HepG2 (cell line): ENCODE data around the gene ADGRL2.

Source experiments
- ELF4 ChIP-seq: sonication (generic); formaldehyde crosslinking; IDR thresholded peaks from 2 replicates; pipeline ENCODE4 v1.5.0; 2020; ENCODE audit warnings: missing genetic modification reagents, mild to moderate bottlenecking, moderate library complexity, borderline replicate concordance
- EP300 ChIP-seq, 3 experiments: sonication (generic) in 1 of 3; formaldehyde crosslinking in 1 of 3; IDR thresholded peaks; 2 replicates each; pipeline versions ENCODE4 v1.5.1 to v1.6.1; 2011 to 2020; ENCODE audit warnings: low read depth in 2 of 3, low read length in 2 of 3, borderline replicate concordance in 1 of 3, improper control_type of control experiment in 1 of 3, mild to moderate bottlenecking in 1 of 3, missing genetic modification reagents in 1 of 3, moderate library complexity in 1 of 3
- EZH2 ChIP-seq: conservative IDR thresholded peaks from 2 replicates; pipeline ENCODE4 v1.6.1; 2012; ENCODE audit warnings: mild to moderate bottlenecking, low read depth, low read length, moderate library complexity
- MYNN ChIP-seq: sonication (generic); formaldehyde crosslinking; IDR thresholded peaks from 2 replicates; pipeline ENCODE4 v1.4.0; 2020; ENCODE audit warnings: mild to moderate bottlenecking, low read depth, missing genetic modification reagents
- ZNF850 ChIP-seq: sonication (generic); formaldehyde crosslinking; conservative IDR thresholded peaks from 2 replicates; pipeline ENCODE4 v1.9.0; 2021; ENCODE audit warnings: mild to moderate bottlenecking, missing genetic modification reagents
- TF ChIP-seq, protein P1 (sequence below): sonication (generic); formaldehyde crosslinking; IDR thresholded peaks from 2 replicates; pipeline ENCODE4 v1.4.0; 2020; ENCODE audit warnings: missing genetic modification reagents
- TF ChIP-seq, protein P2 (sequence below): sonication (generic); formaldehyde crosslinking; IDR thresholded peaks from 2 replicates; pipeline ENCODE4 v1.8.0; 2022; ENCODE audit warnings: low read depth, missing genetic modification reagents

DNA sequence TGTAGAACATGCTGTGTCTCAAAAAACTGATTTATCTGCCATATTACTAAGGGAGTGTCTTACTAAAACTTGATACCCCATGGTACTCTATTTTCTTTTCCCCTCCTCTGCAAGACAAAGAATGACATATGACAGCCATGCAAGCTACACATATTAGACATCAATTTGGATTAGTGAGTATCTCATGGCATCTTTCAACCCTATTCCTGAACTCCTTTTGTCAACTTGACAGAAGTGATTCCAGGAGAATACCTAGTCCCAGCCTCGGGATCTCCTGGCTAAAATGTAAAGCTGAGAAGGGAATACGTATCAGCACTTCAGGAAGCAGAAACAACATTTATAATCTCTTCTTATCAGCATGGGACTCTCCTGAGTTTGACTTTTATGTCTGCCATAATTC is 43.7 kb downstream of the ADGRL2 start:
- TF ChIP-seq, protein P1, sequence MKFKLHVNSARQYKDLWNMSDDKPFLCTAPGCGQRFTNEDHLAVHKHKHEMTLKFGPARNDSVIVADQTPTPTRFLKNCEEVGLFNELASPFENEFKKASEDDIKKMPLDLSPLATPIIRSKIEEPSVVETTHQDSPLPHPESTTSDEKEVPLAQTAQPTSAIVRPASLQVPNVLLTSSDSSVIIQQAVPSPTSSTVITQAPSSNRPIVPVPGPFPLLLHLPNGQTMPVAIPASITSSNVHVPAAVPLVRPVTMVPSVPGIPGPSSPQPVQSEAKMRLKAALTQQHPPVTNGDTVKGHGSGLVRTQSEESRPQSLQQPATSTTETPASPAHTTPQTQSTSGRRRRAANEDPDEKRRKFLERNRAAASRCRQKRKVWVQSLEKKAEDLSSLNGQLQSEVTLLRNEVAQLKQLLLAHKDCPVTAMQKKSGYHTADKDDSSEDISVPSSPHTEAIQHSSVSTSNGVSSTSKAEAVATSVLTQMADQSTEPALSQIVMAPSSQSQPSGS (CRISPR knock-in tag) = no peak
- TF ChIP-seq ELF4 (CRISPR knock-in tag) (no peak), MYNN (CRISPR knock-in tag) (no peak), ZNF850 (CRISPR knock-in tag) (no peak), EP300 (IDR thresholded peaks at IDR 0.05; ENCODE audit: low read depth in 2 of 2, low read length in 2 of 2) (no peak), EP300 (CRISPR knock-in tag; IDR thresholded peaks at IDR 0.05; ENCODE audit: borderline replicate concordance) (no peak), EZH2 (no peak)
- TF ChIP-seq, protein P2, sequence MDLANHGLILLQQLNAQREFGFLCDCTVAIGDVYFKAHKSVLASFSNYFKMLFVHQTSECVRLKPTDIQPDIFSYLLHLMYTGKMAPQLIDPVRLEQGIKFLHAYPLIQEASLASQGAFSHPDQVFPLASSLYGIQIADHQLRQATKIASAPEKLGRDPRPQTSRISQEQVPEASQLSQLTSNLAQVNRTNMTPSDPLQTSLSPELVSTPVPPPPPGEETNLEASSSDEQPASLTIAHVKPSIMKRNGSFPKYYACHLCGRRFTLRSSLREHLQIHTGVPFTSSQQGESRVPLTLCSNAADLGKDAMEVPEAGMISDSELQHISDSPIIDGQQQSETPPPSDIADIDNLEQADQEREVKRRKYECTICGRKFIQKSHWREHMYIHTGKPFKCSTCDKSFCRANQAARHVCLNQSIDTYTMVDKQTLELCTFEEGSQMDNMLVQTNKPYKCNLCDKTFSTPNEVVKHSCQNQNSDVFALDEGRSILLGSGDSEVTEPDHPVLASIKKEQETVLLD (CRISPR knock-in tag) = no peak
